Esophagus squamous epithelium (tissue), 4 donors: ENCODE measurements around the gene ARMC7.

Experiments used
- CTCF ChIP-seq, 6 experiments: fragments of 450-650 bp in 4 of 6; fragments of 200-600 bp in 2 of 6; sonication (generic) in 2 of 6; IDR thresholded peaks; one replicate each; pipeline ENCODE4 v1.5.1; 2016 to 2019; ENCODE audit warnings: antibody characterized with exemption in 6 of 6, mild to moderate bottlenecking in 4 of 6, moderate library complexity in 4 of 6
- POLR2A ChIP-seq, 4 donors: fragments of 450-650 bp; IDR thresholded peaks; one replicate each; pipeline ENCODE4 v1.6.1; 2017; ENCODE audit warnings: antibody characterized with exemption in 4 of 4, mild to moderate bottlenecking in 4 of 4, moderate library complexity in 3 of 4

DNA sequence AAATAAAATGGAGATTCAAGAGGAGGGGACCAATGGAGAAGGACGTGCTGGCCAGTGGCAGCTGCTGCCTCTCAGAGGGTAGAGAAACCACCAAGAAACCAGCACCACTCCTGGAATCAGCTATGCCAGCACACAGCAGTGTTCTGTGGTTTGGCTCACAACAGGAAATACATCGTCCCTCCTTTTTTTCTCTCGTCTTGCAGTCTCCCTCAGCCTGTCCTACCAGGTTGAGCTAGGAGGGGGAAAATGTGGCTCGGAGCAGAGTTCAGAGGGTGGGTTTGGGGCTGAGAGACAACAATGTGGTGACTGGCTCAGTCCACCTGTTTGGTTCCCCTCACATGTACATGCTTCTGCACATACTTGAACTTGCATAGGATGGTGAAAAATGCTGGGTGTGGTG lies 41.9 kb upstream of the ARMC7 start:
- no peak for TF ChIP-seq CTCF (IDR thresholded peaks at IDR 0.05)
- TF ChIP-seq POLR2A (IDR thresholded peaks at IDR 0.05) = no peak
